GM10248 (cell line): Measurements from ENCODE around the gene GPRIN3.

Source experiments
- CTCF ChIA-PET: fragments of 300-600 bp; sonication (Branson Sonifier 250); formaldehyde crosslinking; extraction: SDS; loops from one replicate; lab custom pipeline; 2021; ENCODE audit warnings: antibody characterized with exemption; lab: Yijun Ruan, JAX
- POLR2A ChIA-PET: fragments of 350-650 bp; sonication (Branson Sonifier 250); formaldehyde crosslinking; extraction: SDS; loops from one replicate; lab custom pipeline; 2020; ENCODE audit warnings: antibody characterized with exemption; lab: Yijun Ruan, JAX
- DNase-seq: peaks from one replicate; pipeline ENCODE4 v3.0.0; 2012; ENCODE audit errors: extremely low spot score
- CTCF ChIP-seq: IDR thresholded peaks from 2 replicates; pipeline ENCODE4 v1.5.1; 2012; ENCODE audit warnings: mild to moderate bottlenecking, low read depth; ENCODE audit errors: extremely low read depth, missing control alignments, control extremely low read depth

The GPRIN3 gene

GRCh38 chr4:89298788-89299152, 8.8 kb downstream of the GPRIN3 start:
- no peak for DNase-seq
- CTCF ChIA-PET: interaction anchor here (1.6 to 2.3 kb wide), 2 partner anchors 10 kb away, joined by 4 to 7 read pairs; no protein-coding TSS in a partner anchor
- POLR2A ChIA-PET: no interaction called here
- no peak for TF ChIP-seq CTCF

- ChIA-PET POLR2A (no interaction called here), CTCF (interaction anchor here (2.3 kb wide), 1 partner anchor 9 kb away, joined by 7 read pairs; no protein-coding TSS in a partner anchor)
- no peak for TF ChIP-seq CTCF
- DNase-seq: no peak
These were observed 9.4 kb downstream of the GPRIN3 start for GRCh38 chr4:89298155-89298554.

- DNase-seq: no peak
- POLR2A ChIA-PET: no interaction called here
- TF ChIP-seq CTCF: no peak
- CTCF ChIA-PET: interaction anchor here (2.3 kb wide), 1 partner anchor 8 kb away, joined by 7 read pairs; no protein-coding TSS in a partner anchor
These were observed 10.7 kb downstream of the GPRIN3 start for GRCh38 chr4:89296896-89297295.

GRCh38 chr4:89296399-89296798, 11.2 kb downstream of the GPRIN3 start:
- no peak for DNase-seq
- no peak for TF ChIP-seq CTCF
- ChIA-PET CTCF (no interaction called here), POLR2A (no interaction called here)

GRCh38 chr4:89295415-89295927, 12.1 kb downstream of the GPRIN3 start:
- DNase-seq: no peak
- CTCF ChIA-PET: interaction anchor here (1.0 to 1.3 kb wide), 3 partner anchors 9 to 41 kb away, joined by 3 to 4 read pairs (median 3); no protein-coding TSS in a partner anchor
- POLR2A ChIA-PET: no interaction called here
- TF ChIP-seq CTCF: no peak

- DNase-seq: peak; percentile 10
- ChIA-PET POLR2A (no interaction called here), CTCF (interaction anchor here (1.0 to 1.3 kb wide), 4 partner anchors 8 to 41 kb away, joined by 3 to 4 read pairs (median 3); no protein-coding TSS in a partner anchor)
- TF ChIP-seq CTCF: no peak
These were observed 12.9 kb downstream of the GPRIN3 start for GRCh38 chr4:89294573-89295269.
